HG02938 (cell line): ENCODE measurements around the gene UNC5C.

Experiments
- ATAC-seq: cut with Tn5 transposase; IDR thresholded peaks from one replicate; pipeline ENCODE4 v1.9.1; 2021; ENCODE audit warnings: mild to moderate bottlenecking, moderate library complexity; ENCODE audit not compliant: unreplicated experiment

Gene UNC5C

DNA sequence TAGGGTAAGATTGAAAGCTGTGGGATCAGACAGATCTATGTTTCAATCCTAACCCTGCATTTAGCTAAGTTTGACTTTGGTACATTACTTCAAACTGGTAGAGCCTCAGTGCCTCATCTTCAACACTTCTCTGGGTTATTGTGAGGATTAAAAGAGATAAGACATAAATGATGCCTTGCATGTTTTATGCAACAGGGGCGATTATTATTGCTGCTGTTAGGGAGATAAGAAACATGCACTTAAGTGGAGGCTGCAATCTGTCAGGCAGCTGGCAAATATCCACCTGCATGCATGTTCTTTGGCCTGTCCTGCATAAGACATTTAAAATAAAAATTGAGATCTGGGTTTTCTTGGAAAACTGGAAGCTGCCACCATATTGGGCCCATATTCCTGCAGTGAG lies 24.6 kb downstream of the UNC5C start:
- ATAC-seq: no peak

DNA sequence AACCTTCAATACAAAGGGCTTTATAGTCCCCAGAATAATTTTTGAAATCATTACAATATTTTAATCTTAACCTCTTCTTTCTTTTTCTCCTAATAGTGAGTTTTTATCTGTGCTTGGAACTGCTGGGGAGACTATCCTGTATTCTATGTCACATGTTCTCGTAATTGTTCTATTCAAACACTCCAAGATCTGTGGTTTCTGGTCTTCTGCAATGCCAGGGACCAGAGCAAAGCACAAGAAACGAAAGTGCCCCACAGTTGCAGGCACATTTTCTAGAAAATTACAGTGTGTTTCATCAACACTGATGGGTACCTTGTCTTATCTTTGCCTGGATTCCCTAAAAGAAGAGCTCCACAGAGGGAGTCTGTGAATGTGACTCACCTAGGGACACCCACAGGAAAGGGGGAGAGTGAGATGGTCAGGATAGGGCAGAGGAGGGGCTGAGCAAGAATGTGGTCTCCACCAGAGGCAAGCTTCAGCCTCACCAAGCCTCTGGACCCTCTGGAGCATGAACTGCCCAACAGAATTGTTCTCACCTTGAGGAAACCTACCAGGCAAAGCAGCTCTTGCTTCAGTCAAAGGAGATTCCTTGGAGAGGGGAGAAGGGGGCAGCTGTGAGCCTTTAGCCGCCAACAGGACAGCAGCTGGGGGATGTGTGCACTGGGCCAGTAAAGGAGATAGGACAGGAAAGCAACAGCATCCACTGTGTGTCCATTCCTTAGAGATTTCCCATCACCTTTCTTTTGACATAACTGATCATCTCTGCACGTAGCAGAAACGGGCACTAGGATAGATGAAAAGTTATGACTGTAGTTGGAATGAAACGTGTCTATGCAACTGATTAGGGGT lies 25.9 kb downstream of the UNC5C start:
- no peak for ATAC-seq

DNA sequence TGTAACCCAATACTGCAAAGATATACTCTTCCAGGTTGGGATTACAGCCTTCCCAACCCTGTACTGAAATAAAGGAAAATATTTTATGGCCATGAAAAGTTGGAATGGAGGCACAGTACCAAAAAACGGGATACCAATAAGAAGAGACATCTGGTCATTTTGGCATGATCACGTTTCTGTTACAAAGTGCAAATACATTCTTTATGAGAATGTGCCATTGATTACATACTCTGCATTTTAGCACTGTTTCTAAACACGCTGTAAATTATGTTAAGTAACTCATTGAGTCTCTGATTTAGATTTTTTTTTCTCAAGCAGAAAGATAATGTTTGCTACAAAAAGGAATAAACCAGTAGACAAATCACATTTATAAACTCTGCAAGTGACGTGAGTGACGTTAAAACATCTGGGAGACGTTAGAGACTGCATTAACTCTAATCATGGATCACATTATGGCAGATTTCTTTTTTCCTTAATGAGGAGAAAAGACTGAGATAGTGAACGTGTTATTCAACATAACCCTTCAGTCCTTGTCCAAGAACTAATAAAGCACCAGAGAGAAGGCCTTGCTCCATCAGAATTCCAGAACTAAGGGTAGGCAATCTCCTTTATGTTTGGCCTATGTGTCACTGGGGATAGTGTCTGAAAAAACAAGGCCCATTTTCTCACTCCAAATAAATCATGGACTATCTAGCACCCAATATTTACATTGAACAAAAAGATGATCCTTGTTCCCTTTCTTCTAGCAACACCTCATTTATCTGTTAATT lies 31.0 kb downstream of the UNC5C start:
- ATAC-seq: no peak

DNA sequence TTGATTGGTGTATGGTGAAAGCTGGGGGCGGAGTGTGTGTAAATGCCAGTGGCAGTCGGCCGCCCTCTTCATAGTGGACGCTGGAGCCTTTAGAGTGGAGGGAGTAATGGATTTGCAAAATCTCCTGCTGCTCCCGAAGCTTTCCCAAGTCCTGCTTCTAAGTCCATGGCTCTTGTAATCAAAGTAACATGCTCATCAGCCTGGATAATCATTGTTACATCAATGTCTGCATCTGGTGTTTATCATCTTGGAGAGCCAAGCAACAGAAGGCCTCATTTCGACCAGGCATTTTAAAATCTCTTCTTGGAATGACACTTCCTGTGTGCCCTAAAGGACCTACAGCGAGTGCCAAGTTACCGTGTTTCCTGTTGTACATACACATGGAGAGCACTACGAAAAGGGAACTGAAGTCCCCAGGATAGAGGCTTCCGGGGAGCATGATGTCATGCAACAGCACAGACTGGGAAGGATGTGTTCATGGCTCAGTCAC lies 32.2 kb downstream of the UNC5C start:
- ATAC-seq: no peak

DNA sequence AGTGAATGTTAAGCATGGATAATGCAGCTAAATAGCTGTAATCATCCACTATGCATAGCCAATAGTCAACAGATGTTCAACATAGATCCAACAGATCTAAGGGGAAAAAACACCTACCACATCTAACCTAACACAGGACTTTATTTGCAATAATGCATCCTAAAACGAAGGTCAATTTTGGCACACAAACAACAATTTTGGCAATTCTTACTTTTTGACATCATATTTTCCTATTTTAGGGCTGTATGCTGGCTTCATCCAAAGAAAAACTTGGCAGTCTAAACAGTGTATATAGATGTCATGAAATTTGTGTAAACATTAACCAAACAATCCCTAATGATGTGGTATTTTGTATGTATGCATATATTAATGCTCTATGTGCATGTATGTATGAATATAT lies 33.2 kb downstream of the UNC5C start:
- no peak for ATAC-seq

DNA sequence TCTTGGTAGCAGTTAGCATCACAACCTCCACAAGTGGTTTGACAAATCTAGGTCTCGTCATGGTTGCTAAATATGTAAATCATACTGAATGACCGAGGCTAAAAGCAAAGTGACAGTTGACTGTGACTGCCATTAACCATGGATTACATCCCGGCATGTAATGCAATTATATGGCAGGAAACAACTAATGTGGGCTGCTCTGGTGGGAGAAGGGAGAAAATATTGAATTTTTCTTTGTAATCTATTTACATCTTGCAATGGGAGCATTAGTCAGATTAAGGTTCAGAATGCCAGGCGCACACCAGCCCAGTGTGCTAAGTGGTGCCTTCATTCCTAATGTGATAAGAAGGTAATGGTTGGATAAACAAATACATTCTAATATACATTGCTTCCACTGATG lies 35.8 kb downstream of the UNC5C start:
- ATAC-seq: no peak

DNA sequence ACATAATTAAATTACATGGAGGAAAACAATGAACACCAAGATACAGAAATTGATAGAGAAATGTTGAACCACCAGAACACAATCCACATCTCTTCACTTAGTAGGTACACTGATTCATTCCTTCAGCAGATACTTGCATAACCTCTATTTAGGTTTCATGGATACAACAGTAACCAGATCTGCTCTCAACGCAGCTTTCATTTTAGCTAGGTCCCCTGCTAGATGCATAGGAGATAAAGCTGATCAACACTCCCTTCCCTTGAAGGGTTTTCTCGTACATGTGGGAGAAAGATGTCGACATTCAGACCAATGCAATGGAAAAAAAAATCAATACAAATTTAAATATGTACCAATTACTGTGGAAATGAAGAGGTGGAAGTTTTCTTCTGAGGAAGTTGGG lies 37.3 kb downstream of the UNC5C start:
- no peak for ATAC-seq

DNA sequence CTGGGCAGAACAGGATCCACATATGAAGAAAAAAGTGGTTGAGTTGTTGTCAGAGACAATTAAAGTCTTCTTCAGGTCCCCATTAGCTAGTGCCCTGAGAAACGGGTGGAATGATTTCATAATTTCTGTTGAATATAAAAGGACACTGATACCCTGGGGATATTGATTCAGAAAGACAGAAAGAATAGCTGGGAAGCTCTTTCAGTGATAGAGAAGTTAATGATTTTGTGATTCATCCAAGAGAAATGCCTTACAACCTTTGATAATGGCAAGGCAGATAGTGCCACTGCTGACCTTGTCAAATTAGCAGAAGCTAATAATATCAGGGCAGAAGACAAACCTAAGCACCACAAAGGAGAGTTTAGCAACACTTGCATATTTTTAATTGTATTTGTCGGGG lies 37.9 kb downstream of the UNC5C start:
- ATAC-seq: no peak

DNA sequence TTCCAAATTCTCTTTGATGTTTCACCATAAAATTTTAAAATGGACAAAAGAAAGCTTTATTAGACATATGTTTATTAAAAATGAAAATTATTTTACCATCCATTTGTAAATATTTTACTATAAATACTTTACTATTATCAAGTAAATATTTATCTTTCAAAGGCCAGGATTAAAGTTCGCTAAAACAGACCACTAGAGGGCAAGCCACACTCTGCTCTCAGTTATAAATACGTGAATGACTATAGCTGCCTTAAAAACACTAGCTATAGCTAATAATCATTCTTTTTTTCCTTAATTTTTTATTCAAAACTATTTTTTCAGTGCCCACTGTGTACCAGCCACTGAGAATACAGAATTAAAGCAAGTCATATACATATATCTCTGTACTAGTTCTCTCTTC lies 38.6 kb downstream of the UNC5C start:
- ATAC-seq: no peak

DNA sequence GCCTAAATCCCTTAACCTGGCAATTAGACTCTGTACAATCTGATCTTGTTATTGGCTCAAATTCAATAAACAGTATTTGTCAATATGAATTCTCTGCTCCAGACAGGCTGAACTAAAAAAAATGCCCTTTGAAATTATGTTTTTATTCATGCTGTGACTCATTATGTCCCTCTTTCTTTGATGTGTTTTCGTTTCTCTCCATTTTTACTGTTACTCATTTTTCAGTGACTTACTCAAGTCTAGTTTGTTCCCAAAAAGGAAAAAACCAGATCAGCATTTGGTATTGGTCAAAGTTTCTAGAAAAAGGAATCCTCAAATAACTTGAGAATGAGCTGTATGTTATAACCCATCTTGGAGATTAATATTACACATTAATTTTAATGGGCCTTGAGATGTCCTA lies 40.4 kb downstream of the UNC5C start:
- ATAC-seq: no peak

DNA sequence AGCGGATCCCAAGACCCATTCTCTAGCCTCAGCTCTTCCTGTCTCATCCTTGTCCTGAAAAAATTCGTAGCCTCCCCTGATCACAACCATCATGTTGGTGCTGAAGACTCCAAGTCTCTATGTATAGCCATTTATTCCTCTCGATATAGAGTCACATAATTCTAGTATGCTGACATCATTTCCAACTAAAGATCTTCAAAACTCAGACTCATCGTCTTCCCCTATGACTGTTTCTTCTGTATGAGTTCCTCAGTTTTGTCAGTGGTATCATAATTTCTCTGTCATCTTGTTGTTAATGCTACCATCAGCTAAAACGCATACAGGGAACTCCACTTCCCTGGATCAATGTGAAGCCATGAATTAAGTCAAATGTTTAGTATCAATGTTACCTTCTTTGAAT lies 41.2 kb downstream of the UNC5C start:
- ATAC-seq: no peak

DNA sequence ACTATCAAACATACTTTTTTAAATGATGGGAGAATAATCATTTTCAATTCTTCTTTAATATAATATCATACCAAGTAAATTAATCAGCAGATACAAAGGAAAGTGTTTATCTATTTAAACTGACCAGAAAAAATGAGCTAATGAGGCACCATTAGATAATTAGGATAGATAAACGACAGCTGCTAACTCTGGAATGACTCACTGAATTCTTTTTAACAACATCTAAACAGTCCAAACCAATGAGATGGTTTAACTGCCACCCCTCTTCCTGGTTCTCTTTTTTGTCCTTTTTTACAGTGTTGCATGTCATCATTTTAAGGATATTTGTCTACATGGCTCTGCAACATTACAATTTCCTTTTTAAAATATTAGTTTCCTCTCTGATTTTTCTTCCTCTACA lies 41.6 kb downstream of the UNC5C start:
- no peak for ATAC-seq

DNA sequence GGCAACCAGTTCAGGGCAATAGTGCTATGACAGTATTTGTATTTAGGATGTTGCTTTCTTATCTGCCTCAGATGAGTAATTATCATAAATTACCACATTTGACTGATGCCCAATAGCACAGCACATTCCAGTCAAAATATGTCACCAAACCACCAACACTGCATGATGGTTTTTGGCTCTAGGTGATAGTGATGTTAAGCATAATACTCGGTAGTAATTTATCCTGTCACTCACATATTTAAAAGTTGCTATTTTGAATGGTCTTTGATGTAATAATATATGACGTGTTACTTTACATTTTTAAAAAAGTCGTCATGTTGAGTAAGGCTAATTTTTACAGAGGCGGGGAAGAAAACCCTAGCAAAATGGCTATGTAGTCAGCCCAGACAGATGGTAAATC lies 42.5 kb downstream of the UNC5C start:
- no peak for ATAC-seq

DNA sequence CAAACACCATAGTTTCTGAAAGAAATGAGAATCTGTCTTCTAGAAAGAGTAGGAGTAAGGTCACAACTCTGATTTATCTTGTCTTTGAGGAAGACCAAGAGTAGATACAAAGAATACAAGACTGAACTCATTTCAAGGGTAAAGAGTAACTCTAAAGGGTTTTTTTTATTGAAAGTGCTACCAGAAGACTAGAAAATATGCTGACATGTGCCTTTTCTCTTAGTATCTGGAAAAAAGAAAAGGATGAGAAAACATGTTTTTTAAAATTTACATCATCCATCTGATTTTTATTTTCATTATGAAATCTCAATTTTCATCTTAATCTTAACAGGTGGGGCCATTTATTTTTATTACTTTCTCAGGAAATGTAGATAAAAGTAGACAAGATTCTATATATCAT lies 43.0 kb downstream of the UNC5C start:
- no peak for ATAC-seq

DNA sequence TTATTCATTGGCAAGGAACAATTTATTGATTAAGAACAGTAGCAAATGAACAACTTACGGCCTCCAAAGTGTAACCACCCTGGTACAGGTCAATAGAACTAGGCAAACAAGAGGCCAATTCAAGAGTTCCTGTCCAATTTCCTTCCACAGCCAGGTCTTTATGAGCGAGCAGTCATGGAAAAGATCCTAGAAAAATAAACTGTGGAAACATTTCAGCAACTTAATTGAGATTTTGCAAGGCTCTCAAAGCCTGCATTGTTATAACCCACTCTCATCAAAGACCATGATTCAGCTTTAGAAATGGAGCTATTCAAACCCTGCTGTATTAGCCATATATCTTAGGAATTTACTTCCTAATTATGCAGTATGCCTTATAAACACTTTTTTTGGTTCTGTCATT lies 43.6 kb downstream of the UNC5C start:
- no peak for ATAC-seq

DNA sequence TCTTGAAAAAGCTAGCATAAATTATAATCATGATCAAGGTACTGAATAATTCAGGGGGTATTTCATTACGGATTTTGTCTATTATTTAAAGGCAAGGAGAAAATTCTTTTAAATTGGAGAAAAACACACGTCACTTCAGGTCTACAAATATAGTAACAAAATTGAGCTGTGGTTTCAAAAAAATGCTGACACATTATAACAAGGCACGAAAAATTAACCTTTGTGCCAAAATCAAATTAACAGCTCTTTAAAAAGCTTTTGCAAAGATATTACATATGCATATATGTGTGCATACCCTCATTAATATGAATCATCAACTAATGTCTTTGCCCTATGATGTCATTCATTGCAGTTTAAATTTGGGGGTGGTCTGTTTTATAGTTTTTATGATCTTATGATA lies 44.3 kb downstream of the UNC5C start:
- ATAC-seq: no peak

DNA sequence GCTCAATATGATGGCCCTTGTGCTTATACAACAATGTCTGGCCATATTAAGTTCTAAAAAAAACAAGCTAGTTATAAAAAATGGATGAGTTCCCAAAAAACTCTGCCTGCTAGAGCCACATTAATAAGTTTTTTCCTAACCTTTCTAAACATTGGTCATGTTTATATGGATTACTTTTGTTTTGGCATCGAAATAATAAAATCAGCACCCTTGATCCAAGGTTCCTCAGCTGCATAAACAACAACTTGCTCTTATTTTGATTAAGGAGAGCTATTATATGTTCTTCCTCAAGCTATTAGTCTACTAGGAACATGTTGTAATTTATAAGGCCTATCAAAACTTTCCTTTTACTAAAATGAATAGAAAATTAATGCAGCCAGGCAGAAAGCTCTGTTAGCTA lies 48.4 kb downstream of the UNC5C start:
- no peak for ATAC-seq

DNA sequence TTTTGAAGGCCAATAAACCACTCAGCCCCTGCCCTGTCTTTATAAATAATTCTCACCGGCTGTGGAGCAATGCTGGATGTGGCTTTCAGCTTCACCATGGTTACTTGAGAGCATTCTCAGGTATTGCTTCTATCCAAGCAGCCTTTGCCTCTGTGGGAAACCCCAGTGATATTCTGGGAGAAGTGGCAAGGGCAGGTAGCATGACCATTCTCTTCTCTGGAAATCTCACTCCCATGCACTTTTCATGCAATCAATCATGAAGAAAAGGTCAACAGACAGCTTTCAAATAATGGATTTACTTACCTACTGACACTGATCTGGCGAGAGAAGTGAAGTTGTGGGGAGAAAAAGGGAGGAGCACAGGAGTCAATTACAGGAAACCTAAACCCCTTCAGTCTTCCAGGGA lies 49.5 kb downstream of the UNC5C start:
- ATAC-seq: no peak

DNA sequence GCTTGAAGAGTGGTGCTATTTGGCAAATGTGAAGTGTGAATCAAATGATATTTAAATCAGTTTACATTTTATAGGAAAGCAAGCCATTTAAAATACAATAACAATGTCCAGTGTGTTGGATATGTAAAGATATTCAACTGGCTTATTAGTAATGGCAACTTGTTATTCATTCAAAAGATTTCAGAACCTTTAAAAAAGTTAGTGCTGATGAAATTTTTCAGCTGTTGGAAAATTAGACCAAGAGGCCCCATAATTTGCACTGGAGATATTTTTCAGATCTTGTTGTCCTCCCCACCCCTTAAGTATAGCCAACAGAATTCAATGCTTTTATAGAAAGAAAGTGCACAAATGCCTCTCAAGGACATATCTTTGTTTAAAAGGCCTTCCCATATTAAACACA lies 54.6 kb downstream of the UNC5C start:
- no peak for ATAC-seq

DNA sequence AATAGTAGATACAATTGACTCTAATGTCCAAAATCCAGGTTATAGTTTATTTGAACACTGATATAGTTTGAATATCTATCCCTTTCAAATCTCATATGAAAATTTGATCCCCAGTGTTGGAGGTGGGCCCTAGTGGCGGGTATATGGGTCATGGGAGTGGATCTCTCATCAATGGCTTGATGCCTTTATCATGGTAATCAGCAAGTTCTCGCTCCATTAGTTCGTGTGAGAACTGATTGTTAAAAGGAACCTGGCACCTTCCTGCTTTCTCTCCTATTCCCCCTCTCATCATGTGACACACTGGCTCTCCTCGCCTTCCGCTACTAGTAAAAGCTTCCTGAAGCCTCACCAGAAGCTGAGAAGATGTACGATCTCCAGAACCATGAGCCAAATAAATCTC lies 70.1 kb downstream of the UNC5C start:
- no peak for ATAC-seq

DNA sequence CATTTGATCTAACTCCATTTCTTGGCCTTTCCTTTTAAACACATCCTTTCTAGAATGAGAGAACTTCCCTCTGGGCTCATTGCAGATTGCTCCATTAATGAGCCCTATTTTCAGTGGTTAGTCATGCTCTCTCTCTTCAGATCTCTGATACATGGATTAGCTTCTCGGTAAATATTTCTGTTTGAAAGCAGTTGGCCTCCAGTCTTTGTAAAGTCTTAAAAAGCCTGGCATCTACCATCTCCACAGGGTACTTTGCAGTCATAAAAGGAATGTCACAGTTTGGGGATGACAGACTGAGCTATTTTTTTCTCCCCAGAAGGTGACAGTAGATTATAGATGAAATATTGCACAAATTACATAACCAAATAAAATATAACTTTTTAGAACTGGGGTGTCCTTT lies 72.7 kb downstream of the UNC5C start:
- ATAC-seq: no peak

DNA sequence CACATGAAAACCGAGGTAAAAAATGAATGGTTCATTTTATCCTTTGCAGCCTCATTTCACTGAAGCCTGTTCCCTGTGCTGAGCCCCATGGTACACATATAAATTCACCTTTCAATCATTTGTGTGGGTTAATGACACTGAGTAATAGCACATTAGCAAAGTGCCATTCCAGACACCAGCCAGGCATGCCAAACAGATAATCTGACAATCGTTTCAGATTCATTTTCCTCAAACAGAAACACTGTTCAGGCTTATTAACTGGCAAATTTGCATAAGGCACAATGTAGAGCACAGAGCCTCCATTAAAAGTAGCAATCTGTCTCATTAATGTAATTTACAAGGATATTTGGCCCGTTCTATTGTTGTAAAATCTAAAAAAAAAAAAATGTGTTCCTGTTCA lies 76.2 kb downstream of the UNC5C start:
- ATAC-seq: no peak
